GM21423 (cell line): ENCODE measurements around the gene CHTOP.

Source experiments
- ATAC-seq: cut with Tn5 transposase; IDR thresholded peaks from one replicate; pipeline ENCODE4 v1.9.1; 2021; ENCODE audit warnings: mild to moderate bottlenecking, moderate library complexity; ENCODE audit not compliant: unreplicated experiment

The CHTOP gene

GRCh38 chr1:153612755-153613331 lies 21.0 kb upstream of the CHTOP start, which contains the start of gene S100A16:
S100A16 (minus strand) TSS chr1:153613137; CDS start chr1:153608151, 4,986 bp downstream.
- ATAC-seq: no peak

GRCh38 chr1:153613406-153613805 lies 20.5 kb upstream of the CHTOP start:
- no peak for ATAC-seq

- no peak for ATAC-seq
Measured at GRCh38 chr1:153614189-153614900, 19.5 kb upstream of the CHTOP start.

- no peak for ATAC-seq
Measured at GRCh38 chr1:153614906-153615305, 19.0 kb upstream of the CHTOP start.

- ATAC-seq: no peak
Measured at GRCh38 chr1:153615406-153615805, 18.5 kb upstream of the CHTOP start.

GRCh38 chr1:153616144-153616916 lies 17.5 kb upstream of the CHTOP start, which contains the start of gene S100A14:
S100A14 (minus strand) TSS chr1:153616325; CDS start chr1:153615858, 467 bp downstream.
- no peak for ATAC-seq

GRCh38 chr1:153616917-153617311 lies 17.0 kb upstream of the CHTOP start:
- ATAC-seq: no peak

- no peak for ATAC-seq
Measured at GRCh38 chr1:153617663-153618062, 16.2 kb upstream of the CHTOP start.

- ATAC-seq: no peak
Measured at GRCh38 chr1:153619171-153619570, 14.7 kb upstream of the CHTOP start.

GRCh38 chr1:153623101-153623500 lies 10.8 kb upstream of the CHTOP start:
- no peak for ATAC-seq

GRCh38 chr1:153624965-153625611 lies 8.8 kb upstream of the CHTOP start:
- ATAC-seq: no peak

- no peak for ATAC-seq
Measured at GRCh38 chr1:153626477-153626903, 7.4 kb upstream of the CHTOP start.

GRCh38 chr1:153626904-153627714 lies 6.8 kb upstream of the CHTOP start, which contains the start of gene S100A13:
S100A13 (minus strand) TSS chr1:153627505; CDS start chr1:153626472, 1,033 bp downstream.
- no peak for ATAC-seq

GRCh38 chr1:153627715-153628626 lies 5.9 kb upstream of the CHTOP start, which contains the start of gene S100A1:
S100A1 (plus strand) TSS chr1:153628434; CDS start chr1:153630522, 2,088 bp downstream.
- no peak for ATAC-seq

GRCh38 chr1:153628638-153629342 lies 5.1 kb upstream of the CHTOP start:
- no peak for ATAC-seq

GRCh38 chr1:153629343-153629665 lies 4.6 kb upstream of the CHTOP start:
- no peak for ATAC-seq

GRCh38 chr1:153629971-153630370 lies 3.9 kb upstream of the CHTOP start:
- ATAC-seq: no peak

- ATAC-seq: no peak
Measured at GRCh38 chr1:153630384-153630783, 3.5 kb upstream of the CHTOP start.
